ENCODE measurements around the gene ZMYND8.

ZMYND8 gene

GRCh38 chr20:47174456-47175243 is 181.8 kb downstream of the ZMYND8 start:
- DNase-seq (ENCODE audit: low read depth in 2 of 2): no peak

DNA sequence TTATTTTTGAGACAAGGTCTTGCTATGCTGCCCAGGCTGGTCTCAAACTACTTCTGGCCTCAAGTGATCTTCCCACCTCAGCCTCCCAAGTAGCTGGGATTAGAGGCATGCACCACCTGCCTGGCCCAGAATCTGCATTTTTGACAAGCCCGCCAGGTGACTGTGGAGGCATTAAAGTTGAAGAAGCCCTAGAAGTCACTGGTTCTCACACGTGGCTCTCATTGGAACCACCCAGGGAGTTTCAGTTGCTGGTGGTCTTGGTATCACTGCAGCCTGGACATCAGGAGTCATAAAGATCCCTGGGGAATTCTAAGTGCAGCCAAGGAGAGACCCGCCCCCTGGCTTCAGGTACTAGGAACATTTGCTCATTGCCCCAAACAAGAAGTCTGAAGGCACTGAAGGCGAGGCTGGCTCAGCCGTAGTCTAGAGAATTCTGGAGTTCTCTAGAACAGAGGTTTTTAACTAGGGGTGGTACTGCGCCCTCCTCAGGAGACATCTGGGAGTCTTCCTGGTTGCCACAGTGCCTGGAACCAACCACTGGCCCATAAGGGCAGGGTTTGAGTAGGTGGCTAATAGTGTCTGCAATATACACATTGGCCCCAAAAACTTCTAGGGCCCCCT is 182.8 kb downstream of the ZMYND8 start:
- no peak for DNase-seq (ENCODE audit: low read depth in 2 of 2)

DNA sequence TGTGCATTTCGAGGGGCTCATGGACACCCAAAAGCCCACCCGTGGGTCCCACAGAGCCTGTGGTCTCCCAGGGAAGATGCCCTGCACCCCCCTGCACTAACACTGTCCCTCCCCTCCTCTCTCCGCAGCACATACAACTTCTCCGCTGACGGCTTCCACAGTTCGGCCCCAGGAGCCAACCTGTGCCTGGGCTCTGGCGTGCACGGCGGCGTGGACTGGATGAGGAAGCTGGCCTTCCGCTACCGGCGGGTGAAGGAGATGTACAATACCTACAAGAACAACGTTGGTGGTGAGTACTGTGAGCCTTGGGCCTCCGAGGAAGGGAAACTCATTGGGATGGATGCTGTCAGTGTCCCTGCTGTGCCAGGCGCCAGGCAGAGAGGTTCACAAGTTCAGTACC is 183.9 kb downstream of the ZMYND8 start:
- no peak for DNase-seq (ENCODE audit: low read depth in 2 of 2)

DNA sequence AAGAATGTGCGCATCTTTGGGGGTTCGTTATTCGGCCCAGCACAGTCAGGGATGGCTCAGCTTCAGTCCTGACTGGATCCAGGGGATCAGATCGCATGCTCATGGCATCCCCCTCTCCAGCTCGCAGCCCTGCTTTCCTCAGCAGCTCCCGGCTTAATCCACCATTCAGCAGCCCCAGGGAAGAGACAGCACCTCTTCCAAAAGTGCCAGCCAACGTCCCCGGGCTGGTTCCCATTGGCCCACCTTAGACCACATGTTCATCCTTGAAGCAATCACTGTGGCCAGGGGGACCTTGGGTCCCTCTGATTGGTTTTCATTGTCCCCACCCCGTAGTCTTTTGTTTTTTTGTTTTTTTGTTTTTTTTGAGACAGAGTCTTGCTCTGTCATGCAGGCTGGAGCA is 188.7 kb downstream of the ZMYND8 start:
- no peak for DNase-seq (ENCODE audit: low read depth in 2 of 2)

DNA sequence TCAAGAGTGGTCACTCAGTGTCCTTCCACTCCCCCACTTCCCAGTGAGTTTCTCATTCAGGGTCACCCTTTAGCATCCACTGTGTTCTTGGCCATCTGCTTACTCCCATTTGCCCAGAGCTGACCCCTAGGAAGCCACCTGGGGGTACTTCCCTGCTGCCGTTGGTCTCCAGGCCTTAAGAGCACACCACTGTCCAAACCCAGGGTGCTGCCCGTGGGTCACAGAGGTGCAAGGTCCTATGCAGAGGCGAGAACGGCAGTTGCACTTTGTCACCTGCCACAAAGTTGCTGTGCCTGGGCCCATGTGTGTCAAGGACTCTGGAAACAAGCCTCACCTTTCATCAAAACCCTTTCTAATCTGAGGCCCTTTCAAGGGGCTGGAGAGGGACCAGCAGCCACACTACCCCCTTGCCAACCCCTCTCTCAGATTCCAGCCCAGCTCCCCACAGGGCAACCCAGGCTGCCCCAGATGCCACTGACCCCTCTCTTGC is 191.1 kb downstream of the ZMYND8 start:
- DNase-seq (ENCODE audit: low read depth in 2 of 2): no peak

DNA sequence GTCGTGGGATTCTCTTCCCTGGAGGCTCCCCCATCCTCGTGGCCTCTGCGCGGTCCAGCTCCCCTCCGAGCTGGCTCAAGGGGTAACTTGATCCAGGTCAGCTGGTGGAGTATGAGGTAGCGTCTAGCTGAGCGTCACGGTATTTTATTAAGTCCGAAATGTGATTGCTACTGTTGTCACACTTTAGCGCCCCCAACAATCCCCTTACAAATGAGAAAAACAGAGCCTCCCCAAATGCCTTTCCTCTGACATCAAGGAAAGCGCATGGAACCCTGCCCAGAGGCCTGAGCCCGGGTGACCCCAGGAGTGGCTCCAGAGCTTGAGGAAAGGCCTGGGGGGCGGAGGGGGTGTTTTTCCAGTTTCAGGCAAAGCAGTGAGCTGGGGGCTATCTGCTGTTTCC is 192.4 kb downstream of the ZMYND8 start:
- DNase-seq (ENCODE audit: low read depth in 2 of 2): no peak

DNA sequence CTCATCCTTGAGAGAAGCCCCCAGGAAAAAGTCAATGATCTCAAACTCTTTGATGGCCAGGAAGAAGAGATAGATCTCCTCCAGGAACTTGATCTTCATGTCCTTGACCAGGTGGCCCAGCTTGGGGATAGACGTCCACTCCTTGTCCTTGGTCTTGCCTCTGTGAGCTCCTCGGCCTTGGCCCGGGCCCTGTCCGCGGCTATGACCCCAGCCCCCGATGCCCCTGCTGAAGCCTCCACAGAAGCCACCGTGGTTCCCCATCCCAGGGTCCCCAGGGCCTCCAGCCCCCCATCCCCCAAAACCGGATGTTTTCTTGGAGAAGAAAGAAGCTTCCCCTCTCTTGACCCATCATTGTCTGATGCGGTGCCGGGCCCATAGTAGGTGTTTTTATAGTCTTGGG is 195.1 kb downstream of the ZMYND8 start:
- no peak for DNase-seq (ENCODE audit: low read depth in 2 of 2)

DNA sequence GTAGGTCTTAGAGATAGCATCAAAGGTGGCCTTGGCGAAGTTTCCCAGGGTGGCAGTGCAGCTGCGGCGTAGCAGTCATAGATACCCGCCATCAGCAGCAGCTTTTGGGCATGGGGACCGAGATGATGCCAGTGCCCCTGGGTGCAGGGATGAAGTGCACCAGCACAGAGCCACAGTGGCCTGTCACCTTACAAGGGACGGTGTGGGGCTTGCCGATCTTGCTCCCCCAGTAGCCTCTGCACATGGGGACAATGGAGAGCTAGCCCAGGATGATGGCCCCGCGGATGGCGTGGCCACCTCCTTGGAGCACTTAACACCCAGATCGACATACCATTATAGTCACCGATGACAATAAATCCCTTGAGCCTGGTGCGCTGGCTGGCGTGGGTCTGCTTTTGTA is 195.5 kb downstream of the ZMYND8 start:
- DNase-seq (ENCODE audit: low read depth in 2 of 2): no peak

GRCh38 chr20:47160240-47160639 is 196.3 kb downstream of the ZMYND8 start:
- no peak for DNase-seq (ENCODE audit: low read depth in 2 of 2)
